H1 (cell line): ENCODE data around the gene FAM184B. TPM values are rescaled to one million over a fixed set of nuclear protein-coding genes. Genes with fewer than 3 reads are reported as not detected.

Experiments
- ATF3 ChIP-seq: IDR thresholded peaks from 2 replicates; pipeline ENCODE4 v1.6.1; 2011; ENCODE audit warnings: low read depth, mild to moderate bottlenecking, low read length; ENCODE audit not compliant: insufficient read depth
- CBX5 ChIP-seq: fragments of 300-800, 300-1000 bp; sonication (generic); IDR thresholded peaks from 2 replicates; pipeline ENCODE4 v1.7.1; 2016; ENCODE audit warnings: antibody characterized with exemption, low read length, low read depth
- CHD7 ChIP-seq: fragments of 300-600 bp; sonication (generic); IDR thresholded peaks from 2 replicates; pipeline ENCODE4 v1.7.1; 2012; ENCODE audit warnings: low read length, moderate library complexity, mild to moderate bottlenecking, inconsistent platforms; ENCODE audit not compliant: insufficient replicate concordance
- CTCF ChIP-seq, 3 experiments: IDR thresholded peaks; 1 replicate in 2 of 3; 2 replicates in 1 of 3; pipeline versions ENCODE4 v1.5.1 to v1.6.1; 2011; ENCODE audit warnings: low read length in 3 of 3, mild to moderate bottlenecking in 3 of 3, inconsistent platforms in 2 of 3, low read depth in 1 of 3, moderate library complexity in 1 of 3; ENCODE audit not compliant: insufficient read depth in 1 of 3; ENCODE audit errors: control extremely low read depth in 1 of 3
- EP300 ChIP-seq, 2 experiments: IDR thresholded peaks; 1 replicate in 1 of 2; 2 replicates in 1 of 2; pipeline ENCODE4 v1.6.1; 2011 to 2012; ENCODE audit warnings: low read depth in 2 of 2, low read length in 2 of 2, mild to moderate bottlenecking in 2 of 2, borderline replicate concordance in 1 of 2, inconsistent platforms in 1 of 2, moderate library complexity in 1 of 2
- KDM5A ChIP-seq: fragments of 200-600 bp; IDR thresholded peaks from 2 replicates; pipeline ENCODE4 v1.7.1; 2012; ENCODE audit warnings: mild to moderate bottlenecking, low read length, inconsistent platforms, mixed read lengths
- NRF1 ChIP-seq: IDR thresholded peaks from 2 replicates; pipeline ENCODE4 v1.6.1; 2011; ENCODE audit warnings: mild to moderate bottlenecking, low read depth, low read length, improper control_type of control experiment
- SP2 ChIP-seq: IDR thresholded peaks from 2 replicates; pipeline ENCODE4 v1.6.1; 2012; ENCODE audit warnings: mild to moderate bottlenecking, low read length, inconsistent platforms
- SP4 ChIP-seq: IDR thresholded peaks from 2 replicates; pipeline ENCODE4 v1.6.1; 2012; ENCODE audit warnings: low read length, inconsistent platforms
- polyA plus RNA-seq, 7 experiments: library from polyadenylated mRNA; depleted of rRNA in 3 of 7; stranded (reverse) in 5 of 7; unstranded in 2 of 7; fragments of >200 nt in 5 of 7; fragments of 200-250 nt in 2 of 7; gene quantifications; 1 replicate in 5 of 7; 2 replicates in 1 of 7; 4 replicates in 1 of 7; pipeline versions ENCODE4 v1.2.1 to v1.2.3, GENCODE V29; 2011 to 2013; ENCODE audit warnings: missing spikeins in 2 of 7, mixed read lengths in 2 of 7
- total RNA-seq: library from RNA; stranded (reverse); fragmentation: NEBNext Ultra II Directional; extraction: Animal tissue kit (Norgen Biotek cat#: 25700); gene quantifications from 2 replicates; pipeline ENCODE4 v1.2.1, GENCODE V29; 2021

FAM184B gene
- total and polyA plus RNA-seq, 2 of the 8 experiments (the other 6 are each of a cell fraction or from before 2014, with no cell fraction given): 0.05 to 0.39 TPM

GRCh38 chr4:17788956-17789355, 7.5 kb upstream of the FAM184B start (continued):
- TF ChIP-seq CHD7 (no peak), SP2 (no peak), EP300 (IDR thresholded peaks at IDR 0.05; ENCODE audit: borderline replicate concordance in 1 of 2, low read depth in 2 of 2, low read length in 2 of 2) (no peak), ATF3 (no peak), CBX5 (no peak), NRF1 (no peak), KDM5A (no peak), CTCF (IDR thresholded peaks at IDR 0.05; ENCODE audit: control extremely low read depth in 1 of 3, insufficient read depth in 1 of 3, low read depth in 1 of 3, low read length in 3 of 3) (no peak), SP4 (no peak)
